Iris pigment epithelial cell (primary cell): ENCODE data around the gene CXCL6.

ENCODE experiments used
- DNase-seq: peaks from one replicate; pipeline ENCODE4 v3.0.0-alpha.2; 2011; ENCODE audit warnings: low read depth

The CXCL6 gene

DNA sequence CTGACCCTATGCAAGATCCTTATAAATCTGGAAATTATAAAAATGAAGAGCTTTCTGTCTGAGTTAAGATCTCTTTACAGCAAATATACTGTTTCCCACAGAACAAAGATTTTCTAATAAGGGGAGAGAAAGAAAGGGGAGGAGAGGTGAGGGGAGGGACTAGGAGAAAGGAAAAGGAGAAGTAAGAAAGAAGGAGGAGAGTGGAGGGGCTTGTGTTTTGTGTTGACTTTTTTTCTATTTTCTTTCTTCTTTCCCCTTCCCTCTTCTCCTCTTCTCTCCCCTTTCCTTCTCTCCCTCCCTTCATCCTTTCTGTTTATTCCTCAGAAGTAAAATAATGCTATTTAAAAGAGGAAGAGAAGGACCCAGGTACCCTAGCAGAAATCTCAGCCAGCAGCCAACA is 6.2 kb downstream of the CXCL6 start:
- DNase-seq, result no peak

DNA sequence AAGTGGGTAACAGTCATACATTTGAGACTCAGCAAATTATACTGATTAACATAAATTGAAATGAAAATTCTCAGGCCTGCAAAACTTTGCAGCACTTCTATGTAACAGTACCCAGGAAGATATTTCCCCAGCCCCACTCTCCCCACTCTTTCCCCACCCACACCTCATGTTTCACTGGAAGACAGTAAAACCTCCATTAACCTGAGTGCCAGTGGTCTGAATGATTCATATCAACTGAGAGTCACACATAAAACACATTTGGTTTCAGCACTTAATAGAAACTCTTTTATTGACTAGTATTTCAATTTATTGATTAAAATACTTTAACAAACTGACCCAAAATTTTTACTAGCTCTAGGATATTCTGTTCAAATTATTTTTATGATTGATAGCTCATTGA is 6.9 kb downstream of the CXCL6 start:
- DNase-seq, result peak; percentile 70

DNA sequence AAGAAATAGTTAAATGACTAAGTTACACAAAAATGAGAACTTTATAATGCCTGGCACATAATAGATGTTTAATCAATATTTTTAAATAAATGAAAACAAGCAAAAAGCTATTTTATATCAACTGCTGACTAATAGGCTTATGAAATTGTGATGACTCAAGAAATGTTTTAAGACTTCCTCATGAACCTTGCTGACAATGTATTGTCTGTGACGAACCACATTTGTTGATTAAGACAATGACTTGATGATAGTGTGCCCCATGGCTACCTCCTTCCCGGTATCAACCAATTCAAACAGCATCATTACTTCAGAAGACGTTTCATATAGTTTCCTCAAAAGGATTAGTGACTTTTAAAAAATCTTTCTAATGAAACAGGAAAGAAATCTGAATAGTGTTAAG is 7.9 kb downstream of the CXCL6 start:
- DNase-seq, result peak; percentile 91

DNA sequence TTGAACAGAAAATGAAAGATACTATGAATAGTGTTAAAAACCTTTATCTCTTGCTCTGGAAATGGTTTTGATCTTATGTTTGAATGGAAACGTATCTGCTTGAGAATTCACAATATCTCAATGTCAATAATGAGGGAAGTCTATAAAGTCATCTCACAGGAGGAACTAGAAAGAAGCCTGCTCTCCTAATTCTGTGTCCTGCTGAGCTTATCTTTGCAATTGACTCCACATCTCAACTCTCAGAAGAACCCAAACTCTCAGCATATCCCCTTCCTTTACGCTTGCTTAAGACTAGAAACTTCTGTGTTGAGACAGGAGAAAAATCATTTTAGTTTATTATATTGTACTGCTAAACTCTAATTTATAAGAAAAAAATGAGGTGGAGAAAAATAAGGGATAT is 8.3 kb downstream of the CXCL6 start:
- no peak for DNase-seq

DNA sequence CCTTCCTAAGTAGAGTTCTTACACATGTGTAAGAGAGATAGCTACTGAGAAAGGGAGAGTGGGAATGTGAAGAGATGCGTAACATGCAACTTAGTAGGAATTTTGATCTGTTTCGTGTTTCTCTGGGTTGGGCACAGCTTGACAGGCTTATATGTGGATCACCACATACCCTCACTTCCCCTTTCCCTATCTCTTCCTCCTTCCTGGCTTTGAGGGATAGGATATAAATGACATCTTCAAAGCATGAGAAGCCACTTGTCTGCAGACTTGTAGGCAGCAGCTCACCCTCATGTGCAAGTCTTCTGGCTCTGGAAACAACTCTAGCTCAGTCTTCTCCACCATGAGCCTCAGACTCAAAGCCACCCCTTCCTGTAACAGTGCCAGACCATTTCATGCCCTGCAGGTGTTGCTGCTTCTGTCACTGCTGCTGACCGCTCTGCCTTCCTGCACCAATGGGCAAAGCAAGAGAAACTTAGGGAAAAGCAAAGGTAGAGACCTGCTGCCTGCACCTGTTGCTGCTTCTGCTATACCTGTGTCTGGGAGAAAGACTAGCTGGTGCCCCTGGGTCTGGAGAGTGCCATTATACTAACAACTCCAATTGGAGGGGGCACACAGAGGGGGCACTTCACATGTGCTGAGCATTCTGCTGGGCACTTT is 11.2 kb downstream of the CXCL6 start:
- no peak for DNase-seq

DNA sequence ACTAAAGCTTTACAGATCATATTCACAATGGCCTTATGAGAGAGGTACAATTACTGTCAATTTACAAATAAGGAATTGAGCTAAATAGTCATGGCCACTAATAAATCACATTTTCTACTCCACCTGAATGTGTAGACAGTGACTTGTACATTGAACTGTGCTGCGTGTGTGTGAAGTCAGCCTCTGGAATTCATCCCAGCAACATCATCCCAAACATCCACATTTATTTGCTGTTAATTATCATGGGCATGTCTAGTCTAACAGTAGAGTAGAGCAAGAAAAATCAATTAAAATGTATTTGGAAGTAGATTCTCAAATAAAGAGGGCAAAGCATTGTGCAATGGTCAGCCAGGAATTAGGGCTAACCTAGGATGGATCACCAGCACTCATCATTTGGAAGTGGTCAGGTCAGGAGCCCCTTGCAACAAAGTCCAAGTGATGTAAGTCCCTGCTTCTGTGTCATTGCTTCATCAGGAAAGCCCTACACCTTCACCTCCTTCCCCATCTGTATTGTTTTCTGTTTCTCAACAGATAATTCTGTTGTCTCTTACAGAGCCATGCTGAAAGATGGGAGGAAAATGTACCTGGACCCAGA is 11.8 kb downstream of the CXCL6 start:
- no peak for DNase-seq

DNA sequence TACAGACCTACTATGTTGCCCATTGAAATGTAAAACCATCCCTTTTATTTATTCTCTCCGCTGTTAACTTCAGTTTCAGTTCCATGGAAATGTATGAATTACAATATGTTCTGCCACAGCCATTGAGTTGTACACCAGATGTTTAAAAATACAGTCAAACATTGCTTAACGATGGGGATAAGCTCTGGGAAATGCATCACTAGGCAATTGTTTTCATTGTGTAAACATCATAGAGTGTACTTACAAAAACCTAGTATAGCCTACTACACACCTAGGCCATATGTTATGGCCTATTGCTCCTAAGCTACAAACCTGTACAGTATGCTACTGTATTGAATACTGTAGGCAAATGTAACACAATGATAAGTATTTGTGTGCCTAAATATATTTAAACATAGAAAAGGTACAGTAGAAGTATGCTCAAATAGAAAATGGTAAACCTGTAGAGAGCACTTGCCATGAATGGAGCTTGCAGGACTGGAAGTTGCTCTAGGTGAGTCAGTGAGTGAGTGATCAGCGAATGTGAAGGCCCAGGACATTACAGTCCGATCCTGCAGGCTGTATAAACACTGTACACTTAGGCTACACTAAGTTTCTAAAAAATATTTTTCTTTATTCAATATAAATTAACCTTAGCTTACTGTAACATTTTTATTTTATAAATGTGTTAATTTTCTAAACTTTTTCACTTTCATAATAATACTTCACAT is 13.9 kb downstream of the CXCL6 start:
- DNase-seq, result no peak

DNA sequence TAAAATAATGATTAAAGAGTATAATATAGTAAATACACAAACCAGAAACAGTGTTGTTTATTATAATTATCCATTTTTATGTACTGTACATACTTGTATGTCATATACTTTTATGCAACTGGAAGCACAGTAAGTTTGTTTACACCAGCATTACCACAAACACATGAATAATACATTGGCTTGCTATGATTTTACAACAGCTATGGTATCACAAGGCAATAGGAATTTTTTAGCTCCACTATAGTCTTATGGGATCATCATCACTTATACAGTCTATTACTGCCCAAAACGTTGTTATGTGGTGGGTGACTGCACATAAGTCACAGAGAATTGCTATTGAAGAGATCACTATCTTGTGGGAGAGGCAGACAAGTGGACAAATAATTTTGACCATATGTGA is 14.8 kb downstream of the CXCL6 start:
- no peak for DNase-seq

DNA sequence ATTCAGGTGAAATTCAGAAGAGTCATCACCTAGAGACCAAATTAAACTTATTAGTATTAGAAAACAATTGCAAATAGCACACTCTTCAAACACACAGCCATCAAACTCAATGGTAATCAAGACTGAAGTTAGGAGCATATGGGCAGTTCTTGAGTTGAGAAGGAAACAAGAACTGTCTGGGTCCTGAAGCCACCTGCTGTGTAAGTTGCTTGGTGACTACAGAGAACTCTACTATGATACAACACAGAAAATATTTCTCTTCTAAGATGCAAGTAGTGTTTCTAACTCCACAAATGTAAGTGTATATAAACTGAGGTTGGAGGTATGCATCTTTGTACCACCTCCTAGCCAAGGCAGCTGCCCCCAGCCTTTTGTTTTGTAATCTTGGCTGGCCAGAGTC is 16.3 kb downstream of the CXCL6 start:
- no peak for DNase-seq

DNA sequence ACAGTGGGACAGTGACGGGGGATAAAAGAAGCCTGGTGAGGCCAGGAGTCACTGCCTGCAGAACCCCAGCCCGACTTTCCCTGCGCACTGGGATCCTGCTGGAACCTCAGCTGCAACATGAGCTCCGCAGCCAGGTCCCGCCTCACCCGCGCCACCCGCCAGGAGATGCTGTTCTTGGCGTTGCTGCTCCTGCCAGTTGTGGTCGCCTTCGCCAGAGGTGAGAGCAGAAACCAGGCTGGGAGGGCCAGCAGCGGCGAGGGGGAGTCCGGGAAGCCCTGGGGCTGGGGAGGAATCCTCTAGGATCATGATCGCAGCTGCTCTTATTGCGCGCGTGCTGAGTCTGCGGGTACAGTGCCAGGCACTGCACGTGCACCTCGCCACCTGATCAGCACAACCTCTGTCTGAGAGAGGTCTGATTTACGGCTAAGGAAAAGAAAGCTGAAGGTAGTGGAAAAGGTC is 16.8 kb downstream of the CXCL6 start, which contains the start of gene PF4V1:
PF4V1 (plus strand) TSS at position 51 of the 459 bp plus-strand sequence; CDS start at position 118, 67 bp downstream.
- no peak for DNase-seq

DNA sequence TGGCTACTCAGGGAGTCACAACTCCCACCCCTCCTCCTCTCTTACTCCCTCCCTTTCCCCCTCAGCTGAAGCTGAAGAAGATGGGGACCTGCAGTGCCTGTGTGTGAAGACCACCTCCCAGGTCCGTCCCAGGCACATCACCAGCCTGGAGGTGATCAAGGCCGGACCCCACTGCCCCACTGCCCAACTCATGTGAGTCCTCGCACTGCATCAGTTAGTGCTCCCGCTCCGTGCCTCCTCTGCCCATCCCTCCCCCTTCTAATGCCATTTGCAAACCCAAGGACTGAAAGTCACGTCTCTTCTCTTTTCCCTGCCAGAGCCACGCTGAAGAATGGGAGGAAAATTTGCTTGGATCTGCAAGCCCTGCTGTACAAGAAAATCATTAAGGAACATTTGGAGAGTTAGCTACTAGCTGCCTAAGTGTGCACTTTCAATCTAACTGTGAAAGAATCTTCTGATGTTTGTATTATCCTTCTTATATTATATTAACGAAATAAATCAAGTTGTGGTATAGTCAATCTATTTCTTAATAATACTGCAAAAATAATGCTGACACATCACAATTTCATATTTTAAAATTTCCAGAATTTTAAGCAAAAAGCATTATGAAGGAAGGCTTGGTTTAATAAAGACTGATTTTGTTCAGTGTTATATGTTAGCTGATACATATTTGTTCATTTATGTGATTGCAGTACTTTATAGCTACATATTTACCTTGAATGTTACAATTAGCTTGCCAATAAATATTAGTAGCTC is 17.4 kb downstream of the CXCL6 start:
- no peak for DNase-seq

DNA sequence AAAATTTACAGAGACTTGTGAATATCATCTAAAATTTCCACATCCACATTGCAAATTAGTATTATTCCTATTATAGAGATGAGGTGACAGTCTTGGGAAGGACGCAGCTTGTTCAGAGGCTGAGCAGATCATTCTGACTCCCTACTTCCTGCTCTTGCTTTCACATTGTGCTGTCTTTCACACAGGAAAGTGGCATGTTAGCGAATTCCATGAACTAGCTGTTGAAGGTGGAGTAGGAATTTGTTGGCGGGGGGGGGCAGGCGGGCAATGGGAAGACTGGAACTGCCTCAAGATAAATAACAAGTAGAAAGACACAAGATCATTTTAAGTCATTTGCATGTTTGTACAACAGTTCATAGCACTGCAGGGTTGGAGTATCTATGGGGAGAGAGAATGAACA is 18.9 kb downstream of the CXCL6 start:
- no peak for DNase-seq

DNA sequence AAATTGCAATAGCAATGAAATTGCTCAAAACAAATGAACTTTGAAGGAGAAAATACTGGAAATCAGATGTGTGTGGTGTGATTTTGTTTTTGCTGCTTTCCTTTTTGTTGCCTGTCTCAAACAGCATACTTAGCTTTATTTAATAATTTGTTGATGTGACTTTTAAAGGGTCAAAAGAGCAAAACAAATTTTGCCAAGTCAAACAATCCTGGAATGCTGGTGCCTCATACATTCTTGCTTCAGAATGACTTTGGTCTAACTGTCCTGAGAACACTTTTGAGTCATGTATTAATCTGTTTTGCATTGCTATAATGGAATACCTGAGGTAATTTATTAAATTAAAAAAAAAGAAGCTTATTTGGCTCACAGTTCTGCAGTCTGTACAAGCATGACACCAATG is 20.0 kb downstream of the CXCL6 start:
- peak; percentile 84 for DNase-seq

DNA sequence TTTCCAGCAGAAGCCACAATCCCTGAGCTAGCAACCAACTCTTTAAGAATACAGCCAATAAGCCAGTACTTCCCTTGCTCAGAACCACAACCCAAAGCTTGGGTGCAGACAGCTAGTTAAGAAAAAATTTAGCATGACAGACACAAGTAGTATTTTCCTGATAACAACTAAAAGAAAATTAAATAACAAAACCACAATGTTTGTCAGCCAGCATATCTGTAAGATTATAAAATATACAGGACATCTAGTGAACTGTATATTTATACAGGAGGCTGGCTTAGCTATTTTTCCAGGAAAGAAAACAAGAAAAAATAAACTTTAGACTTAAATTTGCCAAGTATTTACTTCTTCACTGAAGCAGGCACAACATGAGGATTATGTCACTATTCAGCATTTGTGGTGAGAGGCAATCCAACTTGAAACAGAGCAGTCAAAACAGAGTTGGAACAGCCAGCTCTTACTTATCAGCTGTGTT is 23.2 kb downstream of the CXCL6 start:
- peak; percentile 96 for DNase-seq

DNA sequence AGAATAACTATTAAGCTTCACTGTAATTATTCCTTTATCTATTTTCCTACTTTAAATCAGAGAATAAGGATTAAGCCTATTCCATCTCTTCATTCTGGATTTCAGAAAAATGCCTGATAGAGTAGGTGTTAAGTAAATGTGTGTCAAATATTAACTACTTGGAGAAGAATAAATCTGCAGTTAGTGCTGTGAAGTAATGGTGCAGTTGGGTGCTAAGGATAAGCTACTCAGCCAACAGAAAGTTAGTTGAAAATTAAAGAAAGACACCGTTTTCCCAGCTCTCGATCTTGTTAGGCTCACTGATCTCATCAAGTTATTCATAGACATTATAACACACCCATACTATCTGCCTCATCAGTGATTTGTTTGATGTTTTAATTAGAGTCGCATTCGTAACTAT is 23.7 kb downstream of the CXCL6 start:
- DNase-seq, result no peak

DNA sequence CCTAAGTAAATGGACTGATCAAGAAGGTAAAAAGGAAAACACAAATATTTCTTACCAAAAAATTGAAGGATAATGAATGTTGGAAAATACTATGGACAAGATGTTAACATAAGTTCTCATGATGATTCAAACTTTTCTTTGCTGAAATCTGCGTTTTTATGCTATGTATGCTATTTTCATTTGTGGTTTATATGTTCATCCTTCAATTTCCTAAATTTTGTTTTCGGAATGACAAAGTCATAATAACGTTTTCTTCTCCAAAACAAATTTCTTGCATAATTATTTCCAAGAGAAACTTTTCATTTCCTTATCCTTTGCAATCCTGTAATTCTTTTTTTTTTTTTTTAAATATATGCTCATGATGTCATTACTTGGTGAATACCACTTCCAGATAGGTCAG is 24.4 kb downstream of the CXCL6 start:
- no peak for DNase-seq

DNA sequence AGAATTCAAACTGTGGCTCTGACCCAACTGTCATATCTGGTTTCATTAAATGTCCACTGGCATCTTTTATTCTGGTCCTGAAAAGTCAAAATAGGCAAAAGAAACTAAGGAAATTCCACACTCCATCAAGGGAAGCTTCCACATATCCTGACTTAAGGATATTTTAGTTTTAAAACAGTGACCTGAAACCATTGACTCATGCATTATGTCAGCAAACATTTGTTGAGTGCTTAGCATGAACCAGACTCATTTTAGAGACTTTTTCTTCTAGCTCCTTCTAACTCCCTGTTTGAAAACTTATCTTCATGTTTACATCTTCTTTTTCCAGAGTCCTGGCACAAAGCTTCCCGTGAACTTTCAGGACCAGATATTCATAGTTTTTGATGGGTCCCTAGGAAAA is 25.8 kb downstream of the CXCL6 start:
- peak; percentile 48 for DNase-seq

DNA sequence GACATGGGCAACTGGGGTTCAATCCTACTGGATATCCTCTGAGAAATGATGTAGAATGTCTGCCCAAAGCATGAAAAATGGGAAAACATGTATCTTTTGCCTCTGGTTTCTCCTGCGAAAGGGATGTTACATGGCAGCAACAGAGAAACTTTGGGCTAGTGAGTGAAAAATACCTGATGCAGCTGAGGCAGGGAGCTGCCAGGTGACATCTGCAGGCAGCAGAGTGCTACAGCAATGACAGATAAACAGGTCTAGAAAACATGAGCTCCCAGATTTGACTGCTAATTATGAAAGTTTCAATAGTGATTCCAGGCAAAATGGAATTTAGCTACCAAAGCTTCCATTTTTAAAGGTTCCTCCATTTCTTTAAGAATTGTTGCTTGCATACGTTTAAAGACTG is 27.9 kb downstream of the CXCL6 start:
- peak; percentile 43 for DNase-seq

DNA sequence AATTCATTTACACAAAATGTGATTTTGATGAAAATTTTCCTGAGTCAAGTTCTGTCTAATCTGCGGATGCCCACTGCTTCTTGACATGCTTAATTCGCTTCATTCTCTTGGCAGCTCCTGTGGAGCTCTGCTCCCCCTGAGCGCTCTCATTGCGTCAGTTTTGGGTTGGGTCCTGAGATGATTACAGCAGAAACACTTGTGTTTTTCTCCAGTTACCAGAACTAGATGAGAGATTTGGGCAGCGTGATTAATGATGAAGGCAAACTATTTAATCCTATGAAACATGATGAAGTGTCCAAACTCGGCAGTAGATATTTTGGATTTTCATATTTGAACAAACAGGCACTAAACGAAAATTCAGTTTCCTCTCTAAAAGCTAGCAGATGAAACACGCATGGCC is 28.5 kb downstream of the CXCL6 start:
- peak; percentile 50 for DNase-seq

DNA sequence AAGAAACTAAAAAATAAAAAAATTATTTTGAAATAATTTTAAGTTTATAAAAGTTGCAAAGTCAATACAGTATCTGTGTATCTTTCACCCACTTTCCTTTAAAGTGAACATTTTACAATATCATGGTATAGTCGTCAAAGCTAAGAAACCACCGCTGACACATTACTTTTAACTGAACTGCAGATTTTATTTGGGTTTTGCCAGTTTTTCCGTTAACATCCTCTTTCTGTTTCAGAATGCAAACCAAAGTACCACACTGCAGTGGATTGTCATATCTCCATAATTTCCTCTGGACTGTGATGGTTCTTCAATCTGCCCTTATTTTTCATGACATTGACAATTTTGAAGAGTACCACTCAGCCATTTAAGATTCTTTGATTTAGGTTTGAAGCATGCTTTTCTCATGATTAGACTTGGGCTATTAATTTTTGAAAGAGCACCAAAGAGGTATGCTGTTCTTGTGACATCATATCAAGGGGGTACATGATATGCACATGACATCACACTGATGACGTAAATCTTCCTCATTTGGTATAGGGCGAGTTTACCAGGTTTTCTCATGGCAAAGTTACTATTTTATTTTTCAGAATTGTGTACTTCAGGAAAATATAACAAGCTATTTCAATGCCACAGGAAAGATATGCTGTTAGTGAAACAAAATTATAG is 29.1 kb downstream of the CXCL6 start:
- no peak for DNase-seq

DNA sequence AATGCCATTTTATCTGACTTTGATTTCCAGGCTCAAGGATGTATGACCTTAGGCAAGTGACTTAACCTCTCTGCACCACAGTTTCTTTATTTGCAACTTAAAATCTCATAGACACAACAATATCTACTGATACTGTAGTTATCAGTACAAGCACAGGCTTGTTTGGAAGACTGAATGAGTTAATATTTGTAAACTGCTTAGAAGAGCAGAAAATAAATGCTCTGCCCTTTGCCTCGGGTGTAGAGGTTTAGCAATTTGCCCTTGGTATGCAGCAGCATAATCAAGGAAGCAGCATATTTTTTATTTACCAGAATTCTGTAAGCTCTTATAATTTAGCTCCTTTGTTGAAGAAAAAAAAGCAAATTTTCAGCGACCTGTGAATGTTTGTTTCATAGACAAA is 29.8 kb downstream of the CXCL6 start:
- no peak for DNase-seq

DNA sequence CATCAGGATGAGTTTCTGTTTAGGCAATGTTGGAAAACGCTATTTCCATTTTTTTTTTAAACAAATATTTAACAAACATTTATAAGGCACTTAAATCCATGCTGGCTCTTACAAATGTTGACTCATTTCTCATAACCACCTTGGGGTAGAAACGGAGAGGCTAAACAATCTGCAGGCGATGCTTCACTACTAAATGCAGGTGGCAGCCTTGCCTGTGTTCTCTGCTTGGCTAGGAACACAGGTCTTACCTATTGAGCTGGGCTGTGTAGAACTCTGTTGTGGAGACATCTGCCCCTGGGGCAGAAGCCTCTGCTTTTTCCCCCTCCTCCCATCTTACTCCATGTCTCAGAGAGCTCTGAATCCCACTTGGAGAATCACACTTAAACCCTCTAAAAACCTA is 31.3 kb downstream of the CXCL6 start:
- peak; percentile 67 for DNase-seq
